OCI-LY3 (cell line): ENCODE results near the gene CYP24A1.

Experiments used
- EZH2phosphoT487 ChIP-seq: fragments of 200-600 bp; shearing (Covaris generic); IDR thresholded peaks from 2 replicates; pipeline ENCODE4 v1.6.1; 2018; ENCODE audit warnings: antibody characterized with exemption, mixed run types, low read depth
- TF ChIP-seq, protein P1 (sequence below): fragments of 200-600, 300-600 bp; sonication (generic); IDR thresholded peaks from 2 replicates; pipeline ENCODE4 v1.5.1; 2014; ENCODE audit warnings: antibody characterized with exemption, low read length, low read depth

- TF ChIP-seq, protein P1, sequence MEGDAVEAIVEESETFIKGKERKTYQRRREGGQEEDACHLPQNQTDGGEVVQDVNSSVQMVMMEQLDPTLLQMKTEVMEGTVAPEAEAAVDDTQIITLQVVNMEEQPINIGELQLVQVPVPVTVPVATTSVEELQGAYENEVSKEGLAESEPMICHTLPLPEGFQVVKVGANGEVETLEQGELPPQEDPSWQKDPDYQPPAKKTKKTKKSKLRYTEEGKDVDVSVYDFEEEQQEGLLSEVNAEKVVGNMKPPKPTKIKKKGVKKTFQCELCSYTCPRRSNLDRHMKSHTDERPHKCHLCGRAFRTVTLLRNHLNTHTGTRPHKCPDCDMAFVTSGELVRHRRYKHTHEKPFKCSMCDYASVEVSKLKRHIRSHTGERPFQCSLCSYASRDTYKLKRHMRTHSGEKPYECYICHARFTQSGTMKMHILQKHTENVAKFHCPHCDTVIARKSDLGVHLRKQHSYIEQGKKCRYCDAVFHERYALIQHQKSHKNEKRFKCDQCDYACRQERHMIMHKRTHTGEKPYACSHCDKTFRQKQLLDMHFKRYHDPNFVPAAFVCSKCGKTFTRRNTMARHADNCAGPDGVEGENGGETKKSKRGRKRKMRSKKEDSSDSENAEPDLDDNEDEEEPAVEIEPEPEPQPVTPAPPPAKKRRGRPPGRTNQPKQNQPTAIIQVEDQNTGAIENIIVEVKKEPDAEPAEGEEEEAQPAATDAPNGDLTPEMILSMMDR: no peak
- no peak for TF ChIP-seq EZH2phosphoT487
Measured at GRCh38 chr20:54168961-54169862, 4.6 kb downstream of the CYP24A1 start.
